HepG2 (cell line): ENCODE data around the gene MAPK8IP1. TPM values are rescaled to one million over a fixed set of nuclear protein-coding genes. Genes with fewer than 3 reads are reported as not detected.

ENCODE experiments used
- ASH2L ChIP-seq: fragments of 300-600, 200-600 bp; sonication (generic); IDR thresholded peaks from 2 replicates; pipeline ENCODE4 v1.7.0; 2017; ENCODE audit warnings: low read depth, mild to moderate bottlenecking, moderate library complexity, mixed read lengths, low read length; ENCODE audit not compliant: insufficient read length
- ELF1 ChIP-seq: sonication (generic); formaldehyde crosslinking; IDR thresholded peaks from 2 replicates; pipeline ENCODE4 v1.4.0; 2020; ENCODE audit warnings: missing genetic modification reagents
- FOXA1 ChIP-seq, 2 experiments: fragments of 450-650 bp in 1 of 2; sonication (generic) in 1 of 2; formaldehyde crosslinking in 1 of 2; IDR thresholded peaks; 2 replicates each; pipeline versions ENCODE4 v1.4.0 to v1.6.1; 2016 to 2020; ENCODE audit warnings: missing genetic modification reagents in 1 of 2
- HIVEP1 ChIP-seq: sonication (generic); formaldehyde crosslinking; IDR thresholded peaks from 2 replicates; pipeline ENCODE4 v1.4.0; 2020; ENCODE audit warnings: mild to moderate bottlenecking, missing genetic modification reagents
- HNF4A ChIP-seq: sonication (generic); formaldehyde crosslinking; IDR thresholded peaks from 2 replicates; pipeline ENCODE4 v1.4.0; 2020; ENCODE audit warnings: missing genetic modification reagents
- SKI ChIP-seq: fragments of 450-650 bp; IDR thresholded peaks from one replicate; pipeline ENCODE4 v1.6.1; 2018; ENCODE audit warnings: mild to moderate bottlenecking; ENCODE audit not compliant: partially characterized antibody
- ZMYM4 ChIP-seq: sonication (generic); formaldehyde crosslinking; IDR thresholded peaks from 2 replicates; pipeline ENCODE4 v1.8.1; 2023; ENCODE audit warnings: mild to moderate bottlenecking, missing genetic modification reagents
- ZNF264 ChIP-seq: sonication (generic); formaldehyde crosslinking; IDR thresholded peaks from 2 replicates; pipeline ENCODE4 v1.4.0; 2020; ENCODE audit warnings: missing genetic modification reagents
- ZNF317 ChIP-seq: sonication (generic); formaldehyde crosslinking; IDR thresholded peaks from 2 replicates; pipeline ENCODE4 v1.5.0; 2020; ENCODE audit warnings: mild to moderate bottlenecking, missing genetic modification reagents
- ZNF674 ChIP-seq: sonication (generic); formaldehyde crosslinking; IDR thresholded peaks from 2 replicates; pipeline ENCODE4 v1.5.0; 2020; ENCODE audit warnings: low read depth, mild to moderate bottlenecking, missing genetic modification reagents
- ZZZ3 ChIP-seq: sonication (generic); formaldehyde crosslinking; IDR thresholded peaks from 2 replicates; pipeline ENCODE4 v1.4.0; 2020; ENCODE audit warnings: missing genetic modification reagents, mild to moderate bottlenecking, borderline replicate concordance
- polyA plus RNA-seq, 8 experiments: library from polyadenylated mRNA; depleted of rRNA in 3 of 8; stranded (reverse) in 7 of 8; unstranded in 1 of 8; fragments of >200 nt; fragmentation: Illumina TruSeq in 4 of 8; extraction: Trizol in 4 of 8; gene quantifications; 2 replicates each; pipeline versions ENCODE4 v1.2.1 to v1.2.3, GENCODE V29; 2011 to 2016; ENCODE audit warnings: low read depth in 4 of 8, missing spikeins in 1 of 8, mixed read lengths in 1 of 8; ENCODE audit not compliant: insufficient read depth in 1 of 8
- total RNA-seq, 5 experiments: library from RNA; depleted of rRNA; stranded (reverse); fragments of >200 nt; fragmentation: Illumina TruSeq; extraction: Trizol; gene quantifications; 2 replicates each; pipeline ENCODE4 v1.2.3, GENCODE V29; 2016; ENCODE audit warnings: low read depth in 1 of 5
- TF ChIP-seq, protein P1 (sequence below): sonication (generic); formaldehyde crosslinking; IDR thresholded peaks from 2 replicates; pipeline ENCODE4 v1.8.1; 2023; ENCODE audit warnings: mild to moderate bottlenecking, moderate library complexity, missing genetic modification reagents
- TF ChIP-seq, protein P2 (sequence below): IDR thresholded peaks from 2 replicates; pipeline ENCODE4 v1.4.0; 2020; ENCODE audit warnings: mild to moderate bottlenecking, missing genetic modification reagents
- TF ChIP-seq, protein P3 (sequence below): IDR thresholded peaks from 2 replicates; pipeline ENCODE4 v1.6.1; 2016; ENCODE audit warnings: missing compliant biosample characterization, missing genetic modification reagents, borderline replicate concordance
- TF ChIP-seq, protein P4 (sequence below), 2 experiments: sonication (generic) in 1 of 2; formaldehyde crosslinking in 1 of 2; IDR thresholded peaks; 2 replicates each; pipeline versions ENCODE4 v1.4.0 to v1.6.1; 2018 to 2020; ENCODE audit warnings: missing genetic modification reagents in 2 of 2, borderline replicate concordance in 1 of 2, low read depth in 1 of 2, mild to moderate bottlenecking in 1 of 2, missing biosample characterization in 1 of 2
- TF ChIP-seq, protein P5 (sequence below): sonication (generic); formaldehyde crosslinking; IDR thresholded peaks from 2 replicates; pipeline ENCODE4 v1.5.1; 2020; ENCODE audit warnings: mild to moderate bottlenecking, missing genetic modification reagents, borderline replicate concordance

MAPK8IP1 gene
- total and polyA plus RNA-seq, 2 of the 13 experiments (the other 11 are each of a cell fraction or from before 2014, with no cell fraction given): 2.2 to 4.2 TPM

DNA sequence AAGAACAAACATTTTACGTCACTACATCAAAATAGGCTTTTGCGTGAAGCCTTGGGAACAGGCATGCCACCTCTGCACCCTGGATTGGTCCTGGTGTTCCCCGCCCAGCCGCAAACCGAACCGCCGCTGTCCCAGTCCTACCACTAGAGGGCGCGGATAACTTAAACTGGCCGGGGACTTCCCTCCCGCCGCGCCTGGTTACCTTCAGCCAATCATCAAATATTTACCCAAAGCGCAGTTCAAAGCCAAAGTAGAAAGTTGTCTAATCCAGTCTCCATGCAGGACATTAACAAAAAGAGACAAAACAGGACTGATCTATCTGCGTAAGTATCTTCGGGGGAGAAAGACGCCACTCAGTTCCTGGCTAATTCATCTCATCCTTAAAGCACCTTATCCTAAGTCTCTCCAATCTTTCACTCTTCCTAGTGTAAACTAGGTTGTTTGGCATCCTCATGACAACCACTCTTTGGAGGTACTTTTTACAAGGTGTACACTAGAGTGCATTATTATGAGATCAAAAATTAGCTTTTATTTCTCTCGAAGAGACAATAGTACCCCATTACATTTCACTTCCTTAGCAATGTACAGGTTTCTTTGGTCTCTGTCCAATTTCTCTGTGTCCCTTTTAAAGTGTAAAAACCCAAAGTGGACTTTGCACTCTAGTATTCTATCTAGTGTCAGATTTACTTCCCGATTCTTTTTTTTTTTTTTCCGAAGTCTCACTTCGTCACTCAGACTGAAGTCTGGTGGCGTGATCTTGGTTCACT is 42.1 kb upstream of the MAPK8IP1 start (continued):
- TF ChIP-seq, protein P1, sequence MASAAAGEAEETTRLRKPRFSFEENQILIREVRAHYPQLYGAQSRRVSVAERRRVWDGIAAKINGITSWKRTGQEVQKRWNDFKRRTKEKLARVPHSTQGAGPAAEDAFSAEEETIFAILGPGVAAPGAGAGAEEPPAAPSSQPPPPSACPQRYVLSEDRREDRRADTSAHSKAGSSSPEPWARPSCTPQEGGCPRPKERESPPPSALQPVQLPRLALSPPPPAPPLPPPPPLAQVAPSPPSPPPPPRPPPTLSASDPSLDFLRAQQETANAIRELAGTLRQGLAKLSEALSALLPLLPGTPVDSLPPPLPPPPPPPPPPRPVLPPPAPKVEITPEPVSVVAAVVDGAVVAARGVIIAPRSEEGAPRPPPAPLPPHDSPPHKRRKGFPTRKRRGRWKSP (CRISPR knock-in tag): 0 out of 2 replicates have a peak, but pooled peaks have one; percentile 58
- TF ChIP-seq ELF1: no peak
- TF ChIP-seq ZNF264 (CRISPR knock-in tag): peak; percentile 51; the same call in 1 of the 2 replicates
- no peak for TF ChIP-seq FOXA1 (IDR thresholded peaks at IDR 0.05)
- TF ChIP-seq FOXA1 (CRISPR knock-in tag; IDR thresholded peaks at IDR 0.05): peak; percentile 63
- peak; percentile 29; the same call in 1 of the 2 replicates for TF ChIP-seq ZZZ3 (CRISPR knock-in tag)
- TF ChIP-seq, protein P2, sequence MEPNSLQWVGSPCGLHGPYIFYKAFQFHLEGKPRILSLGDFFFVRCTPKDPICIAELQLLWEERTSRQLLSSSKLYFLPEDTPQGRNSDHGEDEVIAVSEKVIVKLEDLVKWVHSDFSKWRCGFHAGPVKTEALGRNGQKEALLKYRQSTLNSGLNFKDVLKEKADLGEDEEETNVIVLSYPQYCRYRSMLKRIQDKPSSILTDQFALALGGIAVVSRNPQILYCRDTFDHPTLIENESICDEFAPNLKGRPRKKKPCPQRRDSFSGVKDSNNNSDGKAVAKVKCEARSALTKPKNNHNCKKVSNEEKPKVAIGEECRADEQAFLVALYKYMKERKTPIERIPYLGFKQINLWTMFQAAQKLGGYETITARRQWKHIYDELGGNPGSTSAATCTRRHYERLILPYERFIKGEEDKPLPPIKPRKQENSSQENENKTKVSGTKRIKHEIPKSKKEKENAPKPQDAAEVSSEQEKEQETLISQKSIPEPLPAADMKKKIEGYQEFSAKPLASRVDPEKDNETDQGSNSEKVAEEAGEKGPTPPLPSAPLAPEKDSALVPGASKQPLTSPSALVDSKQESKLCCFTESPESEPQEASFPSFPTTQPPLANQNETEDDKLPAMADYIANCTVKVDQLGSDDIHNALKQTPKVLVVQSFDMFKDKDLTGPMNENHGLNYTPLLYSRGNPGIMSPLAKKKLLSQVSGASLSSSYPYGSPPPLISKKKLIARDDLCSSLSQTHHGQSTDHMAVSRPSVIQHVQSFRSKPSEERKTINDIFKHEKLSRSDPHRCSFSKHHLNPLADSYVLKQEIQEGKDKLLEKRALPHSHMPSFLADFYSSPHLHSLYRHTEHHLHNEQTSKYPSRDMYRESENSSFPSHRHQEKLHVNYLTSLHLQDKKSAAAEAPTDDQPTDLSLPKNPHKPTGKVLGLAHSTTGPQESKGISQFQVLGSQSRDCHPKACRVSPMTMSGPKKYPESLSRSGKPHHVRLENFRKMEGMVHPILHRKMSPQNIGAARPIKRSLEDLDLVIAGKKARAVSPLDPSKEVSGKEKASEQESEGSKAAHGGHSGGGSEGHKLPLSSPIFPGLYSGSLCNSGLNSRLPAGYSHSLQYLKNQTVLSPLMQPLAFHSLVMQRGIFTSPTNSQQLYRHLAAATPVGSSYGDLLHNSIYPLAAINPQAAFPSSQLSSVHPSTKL: peak; percentile 49
- peak; percentile 48; the same call in 1 of the 2 replicates for TF ChIP-seq HIVEP1
- peak; percentile 15; the same call in 1 of the 2 replicates for TF ChIP-seq HNF4A (CRISPR knock-in tag)
- TF ChIP-seq, protein P3, sequence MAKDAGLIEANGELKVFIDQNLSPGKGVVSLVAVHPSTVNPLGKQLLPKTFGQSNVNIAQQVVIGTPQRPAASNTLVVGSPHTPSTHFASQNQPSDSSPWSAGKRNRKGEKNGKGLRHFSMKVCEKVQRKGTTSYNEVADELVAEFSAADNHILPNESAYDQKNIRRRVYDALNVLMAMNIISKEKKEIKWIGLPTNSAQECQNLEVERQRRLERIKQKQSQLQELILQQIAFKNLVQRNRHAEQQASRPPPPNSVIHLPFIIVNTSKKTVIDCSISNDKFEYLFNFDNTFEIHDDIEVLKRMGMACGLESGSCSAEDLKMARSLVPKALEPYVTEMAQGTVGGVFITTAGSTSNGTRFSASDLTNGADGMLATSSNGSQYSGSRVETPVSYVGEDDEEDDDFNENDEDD: peak; percentile 66; the same call in 1 of the 2 replicates
- TF ChIP-seq ZNF317 (CRISPR knock-in tag): 0 out of 2 replicates have a peak, but pooled peaks have one; percentile 21
- TF ChIP-seq, protein P4, sequence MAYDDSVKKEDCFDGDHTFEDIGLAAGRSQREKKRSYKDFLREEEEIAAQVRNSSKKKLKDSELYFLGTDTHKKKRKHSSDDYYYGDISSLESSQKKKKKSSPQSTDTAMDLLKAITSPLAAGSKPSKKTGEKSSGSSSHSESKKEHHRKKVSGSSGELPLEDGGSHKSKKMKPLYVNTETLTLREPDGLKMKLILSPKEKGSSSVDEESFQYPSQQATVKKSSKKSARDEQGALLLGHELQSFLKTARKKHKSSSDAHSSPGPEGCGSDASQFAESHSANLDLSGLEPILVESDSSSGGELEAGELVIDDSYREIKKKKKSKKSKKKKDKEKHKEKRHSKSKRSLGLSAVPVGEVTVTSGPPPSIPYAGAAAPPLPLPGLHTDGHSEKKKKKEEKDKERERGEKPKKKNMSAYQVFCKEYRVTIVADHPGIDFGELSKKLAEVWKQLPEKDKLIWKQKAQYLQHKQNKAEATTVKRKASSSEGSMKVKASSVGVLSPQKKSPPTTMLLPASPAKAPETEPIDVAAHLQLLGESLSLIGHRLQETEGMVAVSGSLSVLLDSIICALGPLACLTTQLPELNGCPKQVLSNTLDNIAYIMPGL (CRISPR knock-in tag; IDR thresholded peaks at IDR 0.05; ENCODE audit: borderline replicate concordance in 1 of 2, low read depth in 1 of 2): peak; percentile 66 to 87; a peak in 3 of 4 replicates
- TF ChIP-seq ASH2L: peak; percentile 99
- TF ChIP-seq ZMYM4 (CRISPR knock-in tag): peak; percentile 90
- peak; percentile 85 for TF ChIP-seq SKI
- TF ChIP-seq, protein P5, sequence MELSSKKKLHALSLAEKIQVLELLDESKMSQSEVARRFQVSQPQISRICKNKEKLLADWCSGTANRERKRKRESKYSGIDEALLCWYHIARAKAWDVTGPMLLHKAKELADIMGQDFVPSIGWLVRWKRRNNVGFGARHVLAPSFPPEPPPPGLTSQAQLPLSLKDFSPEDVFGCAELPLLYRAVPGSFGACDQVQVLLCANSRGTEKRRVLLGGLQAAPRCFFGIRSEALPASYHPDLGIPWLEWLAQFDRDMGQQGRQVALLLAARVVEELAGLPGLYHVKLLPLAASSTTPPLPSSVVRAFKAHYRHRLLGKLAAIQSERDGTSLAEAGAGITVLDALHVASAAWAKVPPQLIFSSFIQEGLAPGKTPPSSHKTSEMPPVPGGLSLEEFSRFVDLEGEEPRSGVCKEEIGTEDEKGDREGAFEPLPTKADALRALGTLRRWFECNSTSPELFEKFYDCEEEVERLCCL (CRISPR knock-in tag): no peak
- TF ChIP-seq ZNF674 (CRISPR knock-in tag): no peak
